GM12873 (cell line): Measurements from ENCODE around the gene RBFOX1.

Source experiments
- TF ChIP-seq, protein P1 (sequence below): IDR thresholded peaks from 2 replicates; pipeline ENCODE4 v1.5.1; 2012; ENCODE audit warnings: low read depth, mild to moderate bottlenecking, moderate library complexity, low read length, control low read depth; ENCODE audit not compliant: insufficient read depth; ENCODE audit errors: missing control alignments

Gene RBFOX1

GRCh38 chr16:7605812-7606211 is 273.2 kb downstream of the RBFOX1 start:
- TF ChIP-seq, protein P1, sequence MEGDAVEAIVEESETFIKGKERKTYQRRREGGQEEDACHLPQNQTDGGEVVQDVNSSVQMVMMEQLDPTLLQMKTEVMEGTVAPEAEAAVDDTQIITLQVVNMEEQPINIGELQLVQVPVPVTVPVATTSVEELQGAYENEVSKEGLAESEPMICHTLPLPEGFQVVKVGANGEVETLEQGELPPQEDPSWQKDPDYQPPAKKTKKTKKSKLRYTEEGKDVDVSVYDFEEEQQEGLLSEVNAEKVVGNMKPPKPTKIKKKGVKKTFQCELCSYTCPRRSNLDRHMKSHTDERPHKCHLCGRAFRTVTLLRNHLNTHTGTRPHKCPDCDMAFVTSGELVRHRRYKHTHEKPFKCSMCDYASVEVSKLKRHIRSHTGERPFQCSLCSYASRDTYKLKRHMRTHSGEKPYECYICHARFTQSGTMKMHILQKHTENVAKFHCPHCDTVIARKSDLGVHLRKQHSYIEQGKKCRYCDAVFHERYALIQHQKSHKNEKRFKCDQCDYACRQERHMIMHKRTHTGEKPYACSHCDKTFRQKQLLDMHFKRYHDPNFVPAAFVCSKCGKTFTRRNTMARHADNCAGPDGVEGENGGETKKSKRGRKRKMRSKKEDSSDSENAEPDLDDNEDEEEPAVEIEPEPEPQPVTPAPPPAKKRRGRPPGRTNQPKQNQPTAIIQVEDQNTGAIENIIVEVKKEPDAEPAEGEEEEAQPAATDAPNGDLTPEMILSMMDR, result no peak

DNA sequence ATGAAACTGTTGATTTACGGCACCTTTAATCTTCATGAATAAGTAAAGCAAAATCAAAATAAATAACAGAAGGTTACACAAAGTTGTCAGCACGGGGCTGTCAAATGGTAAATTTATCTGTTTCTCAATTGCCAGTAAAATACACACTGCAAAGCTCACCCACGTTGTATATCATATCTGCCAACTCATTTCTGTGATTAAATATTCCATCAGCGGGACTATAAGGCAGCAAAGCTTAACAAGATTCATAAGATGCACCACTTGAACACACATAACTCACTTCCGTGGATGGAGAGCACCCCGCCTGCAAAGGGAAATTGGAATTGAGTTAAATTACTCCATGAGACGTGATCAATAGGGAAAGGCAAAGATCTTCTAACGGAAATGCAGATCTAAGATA is 280.0 kb downstream of the RBFOX1 start:
- TF ChIP-seq, protein P1, result no peak

DNA sequence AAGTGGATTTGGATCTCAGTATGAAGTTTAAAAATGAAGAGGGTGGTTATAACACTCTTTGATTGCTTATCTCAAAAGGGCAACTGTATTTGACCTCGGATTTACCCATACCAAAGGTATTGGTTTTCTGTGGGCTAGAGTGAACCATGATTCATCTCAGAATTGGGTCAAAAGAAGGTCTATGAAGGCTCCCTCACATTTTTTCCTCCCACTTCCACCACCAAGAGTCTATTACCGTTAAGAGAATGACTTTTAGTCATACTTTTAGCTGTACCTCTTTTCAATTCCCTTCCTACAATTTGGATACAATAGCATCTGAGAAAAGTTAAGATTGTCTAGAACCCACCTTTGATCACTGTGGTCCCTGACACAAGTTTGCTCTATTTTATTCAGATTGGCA is 280.9 kb downstream of the RBFOX1 start:
- TF ChIP-seq, protein P1, result no peak

- TF ChIP-seq, protein P1, result no peak
These were observed 281.6 kb downstream of the RBFOX1 start for GRCh38 chr16:7614021-7614795.

DNA sequence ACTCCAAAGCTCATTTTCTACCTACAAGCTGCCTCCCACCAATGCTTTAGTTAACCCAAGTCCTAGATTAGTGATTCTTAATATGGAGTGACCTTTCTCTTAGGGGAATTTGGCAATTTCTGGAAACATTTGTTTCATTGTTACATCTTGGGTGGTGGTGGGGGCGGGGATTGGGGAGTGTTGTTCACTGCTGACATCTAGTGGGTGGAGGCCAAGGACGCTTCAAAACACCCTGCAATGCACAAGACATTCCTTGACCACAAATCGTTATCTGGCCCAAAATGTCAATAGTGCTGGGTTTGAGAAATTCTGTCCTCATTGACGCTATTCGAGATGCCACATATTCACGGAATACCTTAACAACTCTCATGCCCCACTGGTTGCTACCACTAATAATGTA is 282.9 kb downstream of the RBFOX1 start:
- TF ChIP-seq, protein P1, result no peak

DNA sequence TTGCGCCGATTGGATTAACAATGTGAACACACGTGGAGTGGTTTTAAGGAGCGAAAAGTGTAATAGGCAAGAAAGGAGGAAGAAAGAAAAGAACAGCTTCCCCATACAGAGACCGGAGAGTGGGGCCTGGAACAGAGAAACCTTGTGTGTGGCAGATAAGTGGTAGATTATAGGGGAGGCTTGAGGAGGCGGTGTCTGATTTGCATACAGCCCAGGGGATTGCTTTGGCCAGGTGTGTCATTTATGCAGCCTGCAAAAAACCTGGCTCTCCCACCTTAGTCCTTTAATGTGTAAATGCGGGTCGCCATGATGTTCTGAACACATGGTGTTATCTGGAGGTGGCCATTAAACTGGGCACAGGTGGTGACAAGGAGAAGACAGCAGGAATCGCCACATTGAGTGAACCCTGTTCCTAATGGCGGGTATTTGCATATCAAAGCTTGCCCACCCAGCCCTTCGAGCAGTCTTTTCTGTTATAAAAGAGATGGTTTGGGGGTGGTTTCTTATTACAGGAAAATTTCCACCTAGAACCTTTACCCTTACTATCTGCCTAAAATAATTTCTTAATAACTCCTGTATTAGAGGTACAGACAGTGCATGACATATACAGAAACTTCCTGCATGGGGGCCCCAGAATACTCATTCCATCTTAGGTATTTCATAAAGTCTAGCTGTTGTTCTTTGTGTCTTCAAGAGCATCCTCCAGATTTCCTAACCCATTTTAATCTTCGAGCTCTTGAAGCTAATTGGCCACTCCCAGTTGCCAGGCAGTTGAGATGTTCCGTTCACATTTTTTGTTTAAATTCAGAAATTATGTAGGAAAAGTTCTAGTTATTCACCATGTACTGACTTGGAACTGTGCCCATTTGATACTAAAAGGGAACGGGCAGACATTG is 292.5 kb downstream of the RBFOX1 start:
- TF ChIP-seq, protein P1, result no peak

DNA sequence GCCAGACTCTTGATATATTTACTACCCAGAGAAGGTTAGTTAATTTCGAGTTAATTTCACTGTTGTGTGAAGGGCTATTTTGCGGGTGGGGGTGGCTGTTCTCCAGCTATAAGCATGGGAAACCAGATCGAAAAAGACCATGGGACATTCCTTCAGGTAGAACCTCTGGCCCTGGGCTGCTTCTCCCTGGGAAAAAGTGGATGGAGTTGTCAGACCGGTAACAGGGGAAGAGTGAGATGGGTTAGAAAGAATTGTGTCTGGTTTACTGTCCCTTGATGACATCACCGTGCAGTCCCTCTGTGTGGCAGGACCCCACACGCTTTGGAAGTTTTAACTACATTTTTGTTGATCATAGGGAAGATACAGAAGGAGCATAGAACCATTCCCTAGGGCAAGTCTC is 296.3 kb downstream of the RBFOX1 start:
- TF ChIP-seq, protein P1, result no peak
